GM13976 (cell line): ENCODE measurements around the gene GPR68.

ENCODE experiments used
- DNase-seq: peaks from one replicate; pipeline ENCODE4 v3.0.0; 2012; ENCODE audit warnings: low spot score
- CTCF ChIP-seq: IDR thresholded peaks from 2 replicates; pipeline ENCODE4 v1.5.1; 2012; ENCODE audit warnings: borderline replicate concordance, mild to moderate bottlenecking; ENCODE audit not compliant: insufficient read depth; ENCODE audit errors: extremely low read depth, missing control alignments, control extremely low read depth
- in situ Hi-C: fragments of 300-500 bp; cut with MboI; formaldehyde crosslinking; loops from one replicate; pipeline ENCODE4 v1.12.0; 2022; ENCODE audit warnings: low sequenced_read_pairs, mixed read lengths, inconsistent platforms; ENCODE audit not compliant: unreplicated experiment

Gene GPR68

GRCh38 chr14:91232052-91232451 lies 12.5 kb downstream of the GPR68 start:
- in situ Hi-C loops: no loop called here
- TF ChIP-seq CTCF: no peak

GRCh38 chr14:91231446-91231845 lies 13.1 kb downstream of the GPR68 start:
- in situ Hi-C loops: no loop called here
- DNase-seq: no peak
- no peak for TF ChIP-seq CTCF

More at GRCh38 chr14:91232052-91232451, 12.5 kb downstream of the GPR68 start:
- DNase-seq: no peak

- no peak for DNase-seq
- no peak for TF ChIP-seq CTCF
- in situ Hi-C loops: no loop called here
Observed at GRCh38 chr14:91230397-91231035, 14.0 kb downstream of the GPR68 start.

- TF ChIP-seq CTCF: no peak
- DNase-seq: peak; percentile 78
- in situ Hi-C loops: no loop called here
Observed at GRCh38 chr14:91229743-91230200, 14.7 kb downstream of the GPR68 start.

- no peak for TF ChIP-seq CTCF
- in situ Hi-C loops: no loop called here
Observed at GRCh38 chr14:91229005-91229382, 15.5 kb downstream of the GPR68 start.

GRCh38 chr14:91228112-91229004 lies 16.1 kb downstream of the GPR68 start:
- peak; percentile 86 for DNase-seq
- in situ Hi-C loops: no loop called here
- no peak for TF ChIP-seq CTCF

More at GRCh38 chr14:91229005-91229382, 15.5 kb downstream of the GPR68 start:
- no peak for DNase-seq
